A549 treated with GW870086 at 1 μM for 4 hours (cell line): ENCODE measurements around the gene SPDYE17. TPM values are rescaled to one million over a fixed set of nuclear protein-coding genes. Genes with fewer than 3 reads are reported as not detected.

Experiments
- total RNA-seq: library from RNA; stranded (reverse); fragments of 200-300 nt; extraction: Qiagen RNA extraction; gene quantifications from 5 replicates; pipeline ENCODE4 v1.2.3, GENCODE V29; 2022; ENCODE audit warnings: low read depth

Gene SPDYE17
- total RNA-seq: not detected in 5 replicates

GRCh38 chr7:77032261-77032660, at the start of gene SPDYE17:
Gene SPDYE17, minus strand, starts transcription at chr7:77032361. Its CDS starts 1,791 bp downstream, at chr7:77030570.

GRCh38 chr7:77062557-77062956, 30.4 kb upstream of the SPDYE17 start, which contains the start of gene SPDYE18:
Gene SPDYE18, minus strand, starts transcription at chr7:77062558. Its CDS starts 2,046 bp downstream, at chr7:77060512.

Other genes starting within 250 kb of the SPDYE17 start
- gene SPDYE18, start 30.2 kb upstream of the SPDYE17 start, total RNA-seq: 0.13 TPM in 1 of 5 replicates, not detected in the others
- gene CCDC146, start 90.3 kb upstream of the SPDYE17 start, total RNA-seq: 0.48 to 0.80 TPM (median 0.64 TPM) in 5 replicates
- not detected in 5 replicates for gene FGL2, start 167.5 kb upstream of the SPDYE17 start, total RNA-seq